Spleen (tissue), 11 donors: ENCODE measurements around the gene ZNF462. TPM values are rescaled to one million over a fixed set of nuclear protein-coding genes. Genes with fewer than 3 reads are reported as not detected.

Experiments
- DNase-seq: peaks from one replicate; pipeline ENCODE4 v3.0.0-alpha.2; 2020
- H3K27ac ChIP-seq, 8 donors: fragments of 200-600 bp; sonication (generic) in 7 of 8; 1 replicate in 4 of 8; 2 replicates in 4 of 8; pipeline versions ENCODE4 v1.5.0 to v1.8.0; 2016 to 2021; ENCODE audit warnings: inconsistent platforms in 4 of 8, mild to moderate bottlenecking in 4 of 8, moderate library complexity in 1 of 8
- H3K27me3 ChIP-seq, 7 donors: fragments of 200-600 bp; sonication (generic) in 6 of 7; replicated peaks in 1 of 7; 1 replicate in 4 of 7; 2 replicates in 3 of 7; pipeline versions ENCODE4 v1.5.0 to v1.8.0; 2016 to 2021; ENCODE audit warnings: inconsistent platforms in 3 of 7, mild to moderate bottlenecking in 1 of 7
- H3K36me3 ChIP-seq, 6 donors: fragments of 200-600 bp; sonication (generic) in 5 of 6; 1 replicate in 4 of 6; 2 replicates in 2 of 6; pipeline versions ENCODE4 v1.5.0 to v1.8.0; 2016 to 2021; ENCODE audit warnings: inconsistent platforms in 2 of 6
- H3K4me1 ChIP-seq, 6 donors: fragments of 200-600 bp; sonication (generic) in 5 of 6; 1 replicate in 3 of 6; 2 replicates in 3 of 6; pipeline versions ENCODE4 v1.5.0 to v1.8.0; 2016 to 2021; ENCODE audit warnings: inconsistent platforms in 3 of 6
- H3K4me3 ChIP-seq, 8 donors: fragments of 200-600 bp; sonication (generic) in 7 of 8; 1 replicate in 4 of 8; 2 replicates in 4 of 8; pipeline versions ENCODE4 v1.5.0 to v1.8.0; 2016 to 2021; ENCODE audit warnings: inconsistent platforms in 4 of 8, mild to moderate bottlenecking in 4 of 8, moderate library complexity in 2 of 8
- H3K9me3 ChIP-seq, 8 donors: fragments of 200-600 bp; sonication (generic) in 7 of 8; 1 replicate in 4 of 8; 2 replicates in 4 of 8; pipeline versions ENCODE4 v1.5.0 to v1.8.0; 2016 to 2021; ENCODE audit warnings: inconsistent platforms in 4 of 8
- CTCF ChIP-seq, 11 experiments: fragments of 200-600 bp in 7 of 11; fragments of 450-650 bp in 4 of 11; sonication (generic) in 4 of 11; IDR thresholded peaks in 8 of 11; conservative IDR thresholded peaks in 3 of 11; 1 replicate in 7 of 11; 2 replicates in 4 of 11; pipeline versions ENCODE4 v1.4.0 to v1.8.0; 2016 to 2021; ENCODE audit warnings: antibody characterized with exemption in 11 of 11, inconsistent platforms in 4 of 11, mild to moderate bottlenecking in 1 of 11
- POLR2A ChIP-seq, 3 donors: fragments of 450-650 bp; IDR thresholded peaks; one replicate each; pipeline ENCODE4 v1.5.1; 2017; ENCODE audit warnings: antibody characterized with exemption in 3 of 3, mild to moderate bottlenecking in 1 of 3
- POLR2AphosphoS5 ChIP-seq, 3 donors: sonication (generic); formaldehyde crosslinking; IDR thresholded peaks; one replicate each; pipeline ENCODE4 v1.5.1; 2017; ENCODE audit warnings: antibody characterized with exemption in 3 of 3
- WGBS, 5 donors: extraction: QIAGEN DNeasy Blood & Tissue Kit in 3 of 5; methylation state at CpG; one replicate each; pipeline versions ENCODE4 v1.1.5 to v1.1.7; 2013 to 2018; 5-methylcytosine and 5-hydroxymethylcytosine counted together
- intact Hi-C: fragments of 100-400 bp; cut with DNase I; formaldehyde crosslinking; loops from one replicate; pipeline ENCODE4 v1.15.0; 2023; ENCODE audit warnings: low total_unique reads
- polyA plus RNA-seq, 3 donors: library from polyadenylated mRNA; stranded (reverse); fragments of 200-250 nt; gene quantifications; one replicate each; pipeline ENCODE4 v1.2.1, GENCODE V29; 2013
- total RNA-seq, 7 donors: library from RNA; depleted of rRNA in 3 of 7; stranded (reverse); fragments of >200 nt in 3 of 7; fragmentation: NEBNext Ultra II Directional in 4 of 7; extraction: Animal tissue kit (Norgen Biotek cat#: 25700) in 4 of 7; gene quantifications; one replicate each; pipeline versions ENCODE4 v1.1.0 to v1.2.1, GENCODE V29; 2016 to 2021
- donor health status: healthy with polysubstance abuse.
- donor health status: DM: no; HTN: no; CAD: no; lungs with moderate emphysema.
- donor health status: DM: no; HTN: no; CAD: no.
- donor health status: Bipolar disorder and iron deficiency.
- donor health status: healthy.
- donor health status: DM: no; HTN: no; CAD: no.
- donor health status: DM: yes; HTN: yes; CAD: no.

The ZNF462 gene
- total and polyA plus RNA-seq, 10 donors: 0.36 to 38.9 (median 20.3) TPM

- Histone ChIP-seq H3K9me3 (peaks cover 0 to 9% (median 0%) of the 10 kb centered on the region in 8 donors), H3K27ac (no peak overlapping the region), H3K27me3 (no peaks in the 10 kb centered on the region), H3K4me1 (no peaks in the 10 kb centered on the region), H3K36me3 (no peaks in the 10 kb centered on the region), H3K4me3 (no peak overlapping the region)
- WGBS, 5 donors: 84 to 93% (median 92%) methylated on average over 4 of the region's 4 CpGs
- DNase-seq: no peak
- intact Hi-C loops: no loop called here
- TF ChIP-seq CTCF (IDR thresholded peaks at IDR 0.05 in 8 of 11, conservative IDR thresholded peaks at IDR 0.05 in 3 of 11) (no peak), POLR2A (IDR thresholded peaks at IDR 0.05) (no peak), POLR2AphosphoS5 (IDR thresholded peaks at IDR 0.05) (no peak)
Observed at GRCh38 chr9:106964822-106965525, 102.0 kb downstream of the ZNF462 start.

GRCh38 chr9:106966481-106966880 lies 103.5 kb downstream of the ZNF462 start:
- Histone ChIP-seq H3K4me1 (no peaks in the 10 kb centered on the region), H3K27me3 (no peaks in the 10 kb centered on the region), H3K4me3 (no peak overlapping the region), H3K36me3 (no peaks in the 10 kb centered on the region), H3K27ac (no peak overlapping the region), H3K9me3 (peaks cover 0 to 3% (median 0%) of the 10 kb centered on the region in 8 donors)
- DNase-seq: no peak
- intact Hi-C loops: no loop called here
- no peak for TF ChIP-seq POLR2A (IDR thresholded peaks at IDR 0.05)
- no peak for TF ChIP-seq CTCF (IDR thresholded peaks at IDR 0.05 in 8 of 11, conservative IDR thresholded peaks at IDR 0.05 in 3 of 11)
- WGBS, 5 donors: 84 to 95% (median 91%) methylated on average over 1 of the region's 1 CpG

- no peak overlapping the region for H3K27ac ChIP-seq
- intact Hi-C loops: no loop called here
- no peak for TF ChIP-seq POLR2A (IDR thresholded peaks at IDR 0.05)
- no peak for TF ChIP-seq POLR2AphosphoS5 (IDR thresholded peaks at IDR 0.05)
- no peak for TF ChIP-seq CTCF (IDR thresholded peaks at IDR 0.05 in 8 of 11, conservative IDR thresholded peaks at IDR 0.05 in 3 of 11)
- no peaks in the 10 kb centered on the region for H3K27me3 ChIP-seq
- H3K36me3 ChIP-seq: peaks cover 0 to 27% (median 4%) of the 10 kb centered on the region in 6 donors
- no peak for DNase-seq
- H3K9me3 ChIP-seq: no peaks in the 10 kb centered on the region
- no peak overlapping the region for H3K4me3 ChIP-seq
- H3K4me1 ChIP-seq: no peaks in the 10 kb centered on the region
Observed at GRCh38 chr9:106969696-106970095, 106.7 kb downstream of the ZNF462 start.

GRCh38 chr9:106970219-106970975 lies 107.4 kb downstream of the ZNF462 start:
- intact Hi-C loops: no loop called here
- H3K27ac ChIP-seq: no peak overlapping the region
- 85 to 90% (median 87%) methylated on average over 9 of the region's 9 CpGs for WGBS, 5 donors
- no peak for DNase-seq
- TF ChIP-seq POLR2AphosphoS5 (IDR thresholded peaks at IDR 0.05): no peak
- TF ChIP-seq CTCF (IDR thresholded peaks at IDR 0.05 in 8 of 11, conservative IDR thresholded peaks at IDR 0.05 in 3 of 11): no peak
- no peak for TF ChIP-seq POLR2A (IDR thresholded peaks at IDR 0.05)
- peaks cover 0 to 34% (median 5%) of the 10 kb centered on the region in 6 donors for H3K36me3 ChIP-seq
- H3K4me3 ChIP-seq: no peak overlapping the region
- no peaks in the 10 kb centered on the region for H3K27me3 ChIP-seq
- H3K9me3 ChIP-seq: no peaks in the 10 kb centered on the region
- H3K4me1 ChIP-seq: no peaks in the 10 kb centered on the region
